HTERT RPE-1 (cell line): ENCODE measurements around the gene ZBTB7C.

Experiments used
- in situ Hi-C: fragments of 300-500 bp; cut with MboI; formaldehyde crosslinking; loops from 4 replicates; pipeline ENCODE4 v1.14.3; 2020; ENCODE audit warnings: low sequenced_read_pairs

Gene ZBTB7C

GRCh38 chr18:48074929-48075706, 334.1 kb downstream of the ZBTB7C start:
- in situ Hi-C loops = no loop called here

GRCh38 chr18:48073211-48073930, 335.8 kb downstream of the ZBTB7C start:
- in situ Hi-C loops = no loop called here

DNA sequence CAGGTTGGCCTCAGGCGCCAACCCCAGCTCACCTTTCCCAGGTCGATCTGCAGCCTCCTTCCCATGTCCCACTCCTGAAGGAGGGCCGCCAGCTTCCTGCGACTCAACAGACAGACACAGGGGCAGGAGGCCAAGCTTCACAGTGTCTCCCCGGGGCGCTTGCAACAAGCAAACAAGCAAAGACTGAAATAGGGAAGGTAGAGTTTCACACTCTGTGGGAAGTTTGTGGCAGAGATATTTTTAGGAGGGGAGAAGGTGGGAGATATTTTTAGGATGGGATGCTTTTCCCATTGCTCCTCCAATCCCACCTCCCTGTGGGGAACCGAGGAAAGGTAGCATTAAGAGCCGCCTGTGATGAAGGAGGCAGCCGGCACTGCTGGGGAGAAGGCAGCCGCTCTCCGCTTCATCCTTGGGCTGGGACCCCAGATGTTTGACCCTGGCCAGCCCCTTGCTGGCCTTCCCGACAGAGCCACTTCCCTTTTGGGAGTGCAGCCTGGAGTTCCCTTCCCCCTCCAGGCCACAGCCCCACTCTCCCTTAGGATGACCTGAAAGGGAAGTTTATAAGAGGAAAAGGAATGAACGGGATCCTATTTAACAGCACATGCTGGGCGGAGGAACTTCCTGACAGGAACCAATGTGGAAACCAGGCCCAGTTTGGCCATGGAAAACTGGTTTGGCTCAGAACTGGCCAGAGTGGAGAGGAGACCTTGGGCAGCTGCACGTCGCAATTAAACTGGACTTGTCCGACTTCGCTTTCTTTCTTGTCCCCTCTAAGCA, 336.6 kb downstream of the ZBTB7C start:
- in situ Hi-C loops = no loop called here

GRCh38 chr18:48068916-48069445, 340.2 kb downstream of the ZBTB7C start:
- in situ Hi-C loops = no loop called here

DNA sequence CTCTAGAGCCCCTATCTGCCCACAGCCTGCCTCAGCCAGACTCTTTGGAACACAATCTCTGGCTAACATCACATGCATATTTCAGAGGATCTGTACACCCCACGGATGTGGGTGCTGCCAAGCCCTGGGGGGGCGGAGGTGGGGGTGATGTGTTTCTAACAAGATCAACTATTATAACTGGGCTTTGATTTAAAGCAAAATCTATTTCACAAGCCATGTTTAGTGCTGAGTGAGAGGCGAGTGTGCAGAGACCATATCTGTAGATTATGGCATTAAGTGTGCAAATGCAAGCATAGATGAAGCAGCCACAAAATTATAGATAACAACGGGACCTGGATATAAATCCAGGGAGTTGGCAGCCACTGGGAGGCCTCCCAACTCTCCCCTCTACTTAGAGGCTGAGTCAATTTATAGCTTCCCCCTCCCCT, 342.9 kb downstream of the ZBTB7C start:
- in situ Hi-C loops = no loop called here

- in situ Hi-C loops = no loop called here
Observed at GRCh38 chr18:48065601-48065995, 343.6 kb downstream of the ZBTB7C start.

DNA sequence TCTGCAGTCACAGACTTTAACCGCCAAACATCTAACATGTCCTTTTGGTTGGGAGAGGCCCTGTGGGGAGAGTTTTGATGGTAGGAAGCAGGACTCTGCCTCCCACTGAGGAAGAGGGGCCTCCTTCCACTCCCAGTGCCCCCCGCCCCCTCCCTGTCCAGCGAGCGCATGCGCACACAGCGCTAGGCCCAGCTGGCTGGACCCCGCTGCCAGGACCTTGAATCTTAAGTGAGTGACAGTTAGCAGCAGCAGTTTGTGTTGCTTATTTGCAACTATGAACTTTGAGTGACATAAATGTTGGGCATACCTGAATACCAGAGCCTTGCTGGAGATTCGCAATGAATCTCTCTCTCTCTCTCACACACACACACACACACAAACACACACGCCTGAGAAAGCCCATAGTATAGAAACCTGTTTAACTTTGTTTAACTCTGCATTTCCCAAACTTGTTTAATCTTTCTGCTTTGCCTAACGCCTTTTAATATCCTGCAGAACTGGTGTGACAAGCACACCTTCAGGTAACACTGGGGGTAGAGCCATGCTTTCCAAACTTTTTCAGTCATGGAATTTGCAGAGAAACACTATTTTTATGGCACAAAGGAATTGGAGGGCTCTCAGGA, 344.1 kb downstream of the ZBTB7C start:
- in situ Hi-C loops = no loop called here

- in situ Hi-C loops = no loop called here
Observed at GRCh38 chr18:48061781-48062570, 347.2 kb downstream of the ZBTB7C start.

GRCh38 chr18:48060970-48061369, 348.2 kb downstream of the ZBTB7C start:
- in situ Hi-C loops = no loop called here

DNA sequence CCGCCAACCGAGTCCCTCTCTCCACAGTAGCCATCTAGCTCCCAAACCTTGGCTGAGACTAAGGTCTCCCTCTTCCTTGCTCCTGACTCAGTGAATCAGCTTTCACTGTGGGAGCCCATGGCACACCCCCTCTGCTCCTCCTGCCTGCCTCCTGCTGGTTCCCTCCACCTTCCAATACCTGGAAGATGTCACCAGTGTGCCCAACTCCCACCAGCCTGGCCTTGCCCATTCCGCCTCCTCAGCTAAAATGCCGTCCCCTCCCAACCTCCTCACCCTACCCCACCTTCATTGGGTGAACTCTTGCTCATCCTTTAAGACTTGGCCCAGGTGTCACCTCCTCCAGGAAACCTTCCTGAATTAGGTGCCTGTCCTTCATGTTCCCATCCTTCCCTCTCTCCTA, 348.8 kb downstream of the ZBTB7C start:
- in situ Hi-C loops = no loop called here

GRCh38 chr18:48059455-48060010, 349.6 kb downstream of the ZBTB7C start:
- in situ Hi-C loops = no loop called here

DNA sequence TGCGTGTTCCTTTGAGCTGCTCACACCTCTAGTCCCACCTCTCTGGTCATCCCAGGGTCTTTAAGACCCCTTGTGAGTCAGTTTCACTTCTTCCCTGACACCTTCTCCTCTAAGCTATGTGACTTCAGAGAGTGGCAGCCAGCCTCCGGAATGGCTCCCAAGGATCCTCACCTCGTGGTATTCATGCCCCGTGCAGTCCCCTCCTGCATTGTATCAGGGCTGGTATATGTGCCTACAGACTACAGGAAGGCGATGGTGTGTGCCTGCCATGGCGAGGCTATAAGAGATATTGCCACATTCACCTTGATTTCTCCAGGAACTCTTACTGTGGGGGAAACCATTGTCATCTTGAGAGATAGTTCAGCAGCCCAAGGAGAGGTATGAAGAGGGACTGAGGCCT, 350.7 kb downstream of the ZBTB7C start:
- in situ Hi-C loops = no loop called here

DNA sequence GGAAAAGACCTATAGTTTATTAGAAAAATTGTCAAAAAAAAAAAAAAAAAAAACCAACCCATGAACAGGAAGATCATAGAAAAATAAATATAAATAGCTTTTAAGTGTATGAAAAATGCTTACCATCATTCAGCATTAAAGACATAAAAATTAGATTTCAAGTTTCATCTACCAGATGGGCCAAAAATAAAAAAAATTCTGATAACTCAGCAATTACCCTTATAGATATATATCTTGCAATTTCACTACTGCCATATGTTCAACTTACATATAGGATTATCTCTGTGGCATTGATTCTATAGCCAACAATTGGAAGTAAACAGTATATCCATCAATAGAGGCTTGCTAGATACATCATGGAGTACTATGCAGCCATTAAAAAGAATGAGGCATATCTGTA, 352.2 kb downstream of the ZBTB7C start:
- in situ Hi-C loops = no loop called here

- in situ Hi-C loops = no loop called here
Observed at GRCh38 chr18:48055351-48055750, 353.8 kb downstream of the ZBTB7C start.

- in situ Hi-C loops = no loop called here
Observed at GRCh38 chr18:48053881-48054816, 355.0 kb downstream of the ZBTB7C start.

GRCh38 chr18:48052842-48053241, 356.3 kb downstream of the ZBTB7C start:
- in situ Hi-C loops = no loop called here

GRCh38 chr18:48051945-48052840, 357.0 kb downstream of the ZBTB7C start:
- in situ Hi-C loops = no loop called here

DNA sequence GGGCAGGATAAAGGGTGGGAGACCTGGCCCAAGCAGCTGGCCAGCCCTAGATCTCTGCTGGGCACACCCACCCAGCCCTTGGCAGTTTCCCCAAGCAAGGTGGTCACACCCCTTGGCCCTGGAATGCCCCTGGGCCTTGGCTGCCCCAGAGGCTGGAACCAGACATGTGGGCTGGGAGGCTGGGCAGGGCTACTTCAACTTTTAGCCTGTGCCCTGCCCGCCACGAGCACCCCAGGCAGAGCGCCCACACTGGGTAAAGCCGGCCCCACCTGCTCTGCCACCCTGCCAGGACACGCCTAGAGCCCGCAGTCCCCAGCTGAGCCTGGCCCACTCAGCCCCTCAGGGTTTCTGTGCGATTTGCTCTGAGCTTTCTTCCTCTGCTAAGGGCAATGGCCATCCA, 359.0 kb downstream of the ZBTB7C start:
- in situ Hi-C loops = no loop called here
